ENCODE data around the gene THUMPD3. TPM values are rescaled to one million over a fixed set of nuclear protein-coding genes. Genes with fewer than 3 reads are reported as not detected.
A peak's percentile ranks its signal among the peaks of the same experiment; 100 is the strongest.

Gene THUMPD3
- polyA plus RNA-seq = 40.6 TPM
- long read RNA-seq, donor 1, partial matches to known transcripts = 0 of 4 reads
- long read RNA-seq, donor 1, other reads (novel, unspliced or antisense) = 0 of 4 reads
- long read RNA-seq, donor 2, partial matches to known transcripts = 60 of 72 reads
- long read RNA-seq, donor 2, other reads (novel, unspliced or antisense) = 7 of 72 reads
- long read RNA-seq, donor 3 = 0 reads
- long read RNA-seq, donor 4 = 0 reads
- long read RNA-seq, donor 5, partial matches to known transcripts = 0 of 12 reads
- long read RNA-seq, donor 5, other reads (novel, unspliced or antisense) = 8 of 12 reads
- long read RNA-seq, donor 6, partial matches to known transcripts = 0 of 3 reads
- long read RNA-seq, donor 6, other reads (novel, unspliced or antisense) = 0 of 3 reads
- long read RNA-seq, donor 7, partial matches to known transcripts = 6 of 7 reads
- long read RNA-seq, donor 7, other reads (novel, unspliced or antisense) = 0 of 7 reads
- long read RNA-seq, donor 8, partial matches to known transcripts = 43 of 44 reads
- long read RNA-seq, donor 8, other reads (novel, unspliced or antisense) = 0 of 44 reads
- long read RNA-seq, donor 9, partial matches to known transcripts = 20 of 30 reads
- long read RNA-seq, donor 9, other reads (novel, unspliced or antisense) = 6 of 30 reads
- long read RNA-seq, donor 10, transcript THUMPD3-206 (10 exons, 2,877 nt) = major isoform, 6 of 28 reads
- long read RNA-seq, donor 10, partial matches to known transcripts = 20 of 28 reads
- long read RNA-seq, donor 10, other reads (novel, unspliced or antisense) = 0 of 28 reads
- long read RNA-seq, donor 11, partial matches to known transcripts = 5 of 7 reads
- long read RNA-seq, donor 11, other reads (novel, unspliced or antisense) = 0 of 7 reads

GRCh38 chr3:9362731-9363530 is at the start of gene THUMPD3:
THUMPD3 (plus strand) TSS chr3:9363054; CDS start chr3:9365069, 2,015 bp downstream.
- Histone ChIP-seq H3K36me3 (ENCODE audit: control insufficient read depth, insufficient read depth, low read length) (peaks cover 24% of the 10 kb centered on the region), H3K9me3 (ENCODE audit: control insufficient read depth, low read depth, low read length) (no peaks in the 10 kb centered on the region), H3K27me3 (ENCODE audit: control insufficient read depth, insufficient read depth, low read length) (no peaks in the 10 kb centered on the region), H3K4me1 (ENCODE audit: control insufficient read depth, insufficient read depth, low read length) (peaks cover 6% of the 10 kb centered on the region), H3K4me3 (ENCODE audit: low read length) (peak within 1 kb of the TSS; percentile 73), H3K27ac (ENCODE audit: low read length) (peak within 1 kb of the TSS; percentile 87)
- DNase-seq = peak; percentile 82 to 96
- no CpG with 5 or more reads among the region's 46 CpGs for WGBS (ENCODE audit: insufficient coverage, low lambda C conversion rate)

GRCh38 chr3:9314796-9315195 is 48.1 kb upstream of the THUMPD3 start:
- no peak overlapping the region for H3K4me3 ChIP-seq (ENCODE audit: low read length)
- WGBS (ENCODE audit: insufficient coverage, low lambda C conversion rate) = no CpG with 5 or more reads among the region's 2 CpGs
- no peak overlapping the region for H3K27ac ChIP-seq (ENCODE audit: low read length)
- DNase-seq = no peak
- H3K9me3 ChIP-seq (ENCODE audit: control insufficient read depth, low read depth, low read length) = no peaks in the 10 kb centered on the region
- H3K4me1 ChIP-seq (ENCODE audit: control insufficient read depth, insufficient read depth, low read length) = peaks cover 15% of the 10 kb centered on the region
- no peaks in the 10 kb centered on the region for H3K36me3 ChIP-seq (ENCODE audit: control insufficient read depth, insufficient read depth, low read length)
- no peaks in the 10 kb centered on the region for H3K27me3 ChIP-seq (ENCODE audit: control insufficient read depth, insufficient read depth, low read length)

- H3K9me3 ChIP-seq (ENCODE audit: control insufficient read depth, low read depth, low read length) = no peaks in the 10 kb centered on the region
- no CpG with 5 or more reads among the region's 13 CpGs for WGBS (ENCODE audit: insufficient coverage, low lambda C conversion rate)
- H3K36me3 ChIP-seq (ENCODE audit: control insufficient read depth, insufficient read depth, low read length) = no peaks in the 10 kb centered on the region
- H3K27me3 ChIP-seq (ENCODE audit: control insufficient read depth, insufficient read depth, low read length) = no peaks in the 10 kb centered on the region
- H3K4me3 ChIP-seq (ENCODE audit: low read length) = peak overlapping the region; percentile 5
- peak overlapping the region; percentile 32 for H3K27ac ChIP-seq (ENCODE audit: low read length)
- DNase-seq = peak in 1 of 2 donors; percentile 66
- peaks cover 5% of the 10 kb centered on the region for H3K4me1 ChIP-seq (ENCODE audit: control insufficient read depth, insufficient read depth, low read length)
Observed at GRCh38 chr3:9316881-9317361, 45.9 kb upstream of the THUMPD3 start.

- Histone ChIP-seq H3K27ac (ENCODE audit: low read length) (no peak overlapping the region), H3K4me3 (ENCODE audit: low read length) (no peak overlapping the region), H3K9me3 (ENCODE audit: control insufficient read depth, low read depth, low read length) (no peaks in the 10 kb centered on the region), H3K36me3 (ENCODE audit: control insufficient read depth, insufficient read depth, low read length) (no peaks in the 10 kb centered on the region), H3K27me3 (ENCODE audit: control insufficient read depth, insufficient read depth, low read length) (no peaks in the 10 kb centered on the region), H3K4me1 (ENCODE audit: control insufficient read depth, insufficient read depth, low read length) (no peaks in the 10 kb centered on the region)
- WGBS (ENCODE audit: insufficient coverage, low lambda C conversion rate) = no CpG with 5 or more reads among the region's 2 CpGs
- no peak for DNase-seq
Observed at GRCh38 chr3:9322780-9323179, 40.1 kb upstream of the THUMPD3 start.

GRCh38 chr3:9324944-9325343 is 37.9 kb upstream of the THUMPD3 start:
- 100% methylated on average over 2 of the region's 4 CpGs for WGBS (ENCODE audit: insufficient coverage, low lambda C conversion rate)

GRCh38 chr3:9327578-9327977 is 35.3 kb upstream of the THUMPD3 start:
- 100% methylated on average over 1 of the region's 1 CpG for WGBS (ENCODE audit: insufficient coverage, low lambda C conversion rate)
- H3K4me3 ChIP-seq (ENCODE audit: low read length) = no peak overlapping the region
- DNase-seq = no peak
- H3K27me3 ChIP-seq (ENCODE audit: control insufficient read depth, insufficient read depth, low read length) = no peaks in the 10 kb centered on the region
- H3K9me3 ChIP-seq (ENCODE audit: control insufficient read depth, low read depth, low read length) = no peaks in the 10 kb centered on the region
- no peaks in the 10 kb centered on the region for H3K4me1 ChIP-seq (ENCODE audit: control insufficient read depth, insufficient read depth, low read length)
- no peak overlapping the region for H3K27ac ChIP-seq (ENCODE audit: low read length)
- H3K36me3 ChIP-seq (ENCODE audit: control insufficient read depth, insufficient read depth, low read length) = no peaks in the 10 kb centered on the region

More at GRCh38 chr3:9324944-9325343, 37.9 kb upstream of the THUMPD3 start:
- DNase-seq = no peak
- Histone ChIP-seq H3K9me3 (ENCODE audit: control insufficient read depth, low read depth, low read length) (no peaks in the 10 kb centered on the region), H3K36me3 (ENCODE audit: control insufficient read depth, insufficient read depth, low read length) (no peaks in the 10 kb centered on the region), H3K27ac (ENCODE audit: low read length) (no peak overlapping the region), H3K27me3 (ENCODE audit: control insufficient read depth, insufficient read depth, low read length) (no peaks in the 10 kb centered on the region), H3K4me3 (ENCODE audit: low read length) (no peak overlapping the region), H3K4me1 (ENCODE audit: control insufficient read depth, insufficient read depth, low read length) (no peaks in the 10 kb centered on the region)

- no peaks in the 10 kb centered on the region for H3K27me3 ChIP-seq (ENCODE audit: control insufficient read depth, insufficient read depth, low read length)
- no peaks in the 10 kb centered on the region for H3K4me1 ChIP-seq (ENCODE audit: control insufficient read depth, insufficient read depth, low read length)
- H3K4me3 ChIP-seq (ENCODE audit: low read length) = no peak overlapping the region
- H3K9me3 ChIP-seq (ENCODE audit: control insufficient read depth, low read depth, low read length) = no peaks in the 10 kb centered on the region
- WGBS (ENCODE audit: insufficient coverage, low lambda C conversion rate) = no CpG with 5 or more reads among the region's 7 CpGs
- H3K27ac ChIP-seq (ENCODE audit: low read length) = no peak overlapping the region
- DNase-seq = no peak
- H3K36me3 ChIP-seq (ENCODE audit: control insufficient read depth, insufficient read depth, low read length) = no peaks in the 10 kb centered on the region
Observed at GRCh38 chr3:9330166-9330703, 32.6 kb upstream of the THUMPD3 start.

GRCh38 chr3:9331171-9331570 is 31.7 kb upstream of the THUMPD3 start:
- H3K36me3 ChIP-seq (ENCODE audit: control insufficient read depth, insufficient read depth, low read length) = no peaks in the 10 kb centered on the region
- no peaks in the 10 kb centered on the region for H3K4me1 ChIP-seq (ENCODE audit: control insufficient read depth, insufficient read depth, low read length)
- DNase-seq = no peak
- no peaks in the 10 kb centered on the region for H3K9me3 ChIP-seq (ENCODE audit: control insufficient read depth, low read depth, low read length)
- no peak overlapping the region for H3K27ac ChIP-seq (ENCODE audit: low read length)
- no peak overlapping the region for H3K4me3 ChIP-seq (ENCODE audit: low read length)
- no CpG with 5 or more reads among the region's 2 CpGs for WGBS (ENCODE audit: insufficient coverage, low lambda C conversion rate)
- no peaks in the 10 kb centered on the region for H3K27me3 ChIP-seq (ENCODE audit: control insufficient read depth, insufficient read depth, low read length)

GRCh38 chr3:9332250-9333030 is 30.4 kb upstream of the THUMPD3 start:
- Histone ChIP-seq H3K36me3 (ENCODE audit: control insufficient read depth, insufficient read depth, low read length) (no peaks in the 10 kb centered on the region), H3K27me3 (ENCODE audit: control insufficient read depth, insufficient read depth, low read length) (no peaks in the 10 kb centered on the region), H3K27ac (ENCODE audit: low read length) (no peak overlapping the region), H3K4me1 (ENCODE audit: control insufficient read depth, insufficient read depth, low read length) (no peaks in the 10 kb centered on the region), H3K9me3 (ENCODE audit: control insufficient read depth, low read depth, low read length) (no peaks in the 10 kb centered on the region), H3K4me3 (ENCODE audit: low read length) (no peak overlapping the region)
- DNase-seq = no peak
- WGBS (ENCODE audit: insufficient coverage, low lambda C conversion rate) = 100% methylated on average over 1 of the region's 6 CpGs

All from large intestine (tissue), 12 donors.